ENCODE results near the gene TIMM13.
A peak's percentile ranks its signal among the peaks of the same experiment; 100 is the strongest.
"Not testable (repeated sequence)": the region's sequence is repeated elsewhere in the genome, so short reads cannot be mapped to it uniquely, and the experiment has no call there.

TIMM13 gene

DNA sequence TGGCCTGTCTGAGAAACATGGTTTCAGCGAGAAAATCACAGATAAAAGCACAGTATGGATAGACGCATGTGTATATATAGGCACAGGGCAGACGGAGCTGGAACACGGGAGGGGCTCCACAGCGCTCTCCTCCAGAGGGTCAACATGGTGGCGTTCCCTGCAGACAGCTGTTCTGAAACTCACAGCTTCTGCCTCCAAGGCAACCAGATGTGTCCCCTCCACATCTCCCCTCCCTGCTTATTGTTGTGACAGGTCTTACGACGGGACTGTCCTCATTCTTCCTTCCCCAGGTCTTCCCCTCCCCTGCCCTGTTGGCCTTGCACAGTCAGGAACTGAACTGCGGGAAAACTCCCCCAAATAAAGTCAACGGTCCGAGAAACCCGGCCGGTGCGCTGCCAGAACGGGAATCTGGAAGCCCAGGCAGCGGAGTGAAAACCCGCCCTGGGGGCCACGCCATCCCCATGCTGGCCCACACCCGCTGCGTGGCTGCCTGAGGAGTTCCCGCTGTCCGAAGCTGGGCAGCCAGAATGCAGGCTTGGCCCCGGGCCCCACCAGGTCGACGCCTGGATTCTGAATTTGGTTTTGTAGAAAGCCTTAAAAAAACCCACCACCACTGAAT, 2.6 kb upstream of the TIMM13 start:
- DNase-seq, result no peak

DNA sequence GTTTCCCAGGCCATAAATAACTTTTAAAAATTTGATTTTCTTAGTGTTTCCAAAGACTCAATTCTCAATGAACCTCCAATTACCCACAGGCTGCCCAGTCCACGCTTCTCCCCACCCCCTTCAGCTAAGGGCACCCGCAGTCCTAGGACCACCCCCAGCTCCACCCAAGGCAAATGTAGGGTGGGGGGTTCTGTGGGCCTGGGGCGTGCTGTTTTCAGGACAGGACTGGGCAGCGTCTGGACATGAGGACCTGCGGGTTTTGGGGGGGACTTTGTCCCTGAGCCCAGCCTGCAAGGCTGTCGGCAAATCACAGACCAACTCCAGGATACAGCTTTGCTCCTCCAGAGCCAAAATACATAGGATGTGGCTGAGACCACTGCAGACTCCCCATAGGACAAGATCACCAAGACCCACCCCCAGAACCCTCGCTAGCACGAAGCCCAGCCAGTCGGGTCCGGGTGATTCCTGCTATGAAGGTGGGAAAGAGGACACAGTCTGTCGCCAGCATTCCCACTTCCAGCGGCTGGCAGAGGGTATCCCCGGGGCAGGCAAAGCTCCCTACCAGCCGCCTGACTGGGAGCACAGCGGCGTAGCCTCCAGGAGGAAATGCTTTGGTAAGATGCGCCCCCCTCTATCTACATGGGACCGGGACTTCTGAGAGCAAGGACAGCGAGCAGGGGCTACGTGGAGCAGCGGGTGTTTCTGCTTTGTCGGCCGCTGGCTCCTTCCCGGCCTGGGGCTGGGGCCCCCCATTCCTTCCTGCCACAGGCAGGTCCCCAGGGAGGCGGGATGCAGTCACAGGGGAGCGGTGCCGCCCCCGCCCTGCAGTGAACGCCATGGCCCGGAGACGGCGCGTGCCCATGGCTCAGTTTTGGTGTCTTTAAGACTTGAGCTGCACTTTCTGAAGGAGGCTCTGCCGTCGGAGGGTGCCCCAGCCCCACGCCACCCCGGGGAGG, 1.6 kb upstream of the TIMM13 start:
- no peak for DNase-seq

DNA sequence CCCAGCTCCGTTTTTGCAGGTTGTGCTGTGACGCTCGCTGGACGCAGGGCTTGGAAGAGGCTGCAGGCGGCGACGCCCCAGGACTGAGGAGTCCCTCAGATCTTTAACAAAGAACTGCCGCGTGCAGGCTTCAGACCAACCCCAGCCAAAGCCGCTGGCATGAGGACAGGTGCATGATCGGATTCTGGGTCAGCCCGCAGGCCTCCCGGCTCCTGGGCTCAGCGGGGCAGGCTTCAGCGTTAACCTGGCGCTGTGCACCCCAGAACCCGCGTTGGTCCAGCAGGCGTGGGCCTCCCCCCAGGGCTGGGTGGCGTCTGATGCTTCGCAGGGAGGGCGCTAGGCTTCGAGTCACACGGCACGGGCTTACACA, 920 bp upstream of the TIMM13 start:
- DNase-seq, result no peak

DNA sequence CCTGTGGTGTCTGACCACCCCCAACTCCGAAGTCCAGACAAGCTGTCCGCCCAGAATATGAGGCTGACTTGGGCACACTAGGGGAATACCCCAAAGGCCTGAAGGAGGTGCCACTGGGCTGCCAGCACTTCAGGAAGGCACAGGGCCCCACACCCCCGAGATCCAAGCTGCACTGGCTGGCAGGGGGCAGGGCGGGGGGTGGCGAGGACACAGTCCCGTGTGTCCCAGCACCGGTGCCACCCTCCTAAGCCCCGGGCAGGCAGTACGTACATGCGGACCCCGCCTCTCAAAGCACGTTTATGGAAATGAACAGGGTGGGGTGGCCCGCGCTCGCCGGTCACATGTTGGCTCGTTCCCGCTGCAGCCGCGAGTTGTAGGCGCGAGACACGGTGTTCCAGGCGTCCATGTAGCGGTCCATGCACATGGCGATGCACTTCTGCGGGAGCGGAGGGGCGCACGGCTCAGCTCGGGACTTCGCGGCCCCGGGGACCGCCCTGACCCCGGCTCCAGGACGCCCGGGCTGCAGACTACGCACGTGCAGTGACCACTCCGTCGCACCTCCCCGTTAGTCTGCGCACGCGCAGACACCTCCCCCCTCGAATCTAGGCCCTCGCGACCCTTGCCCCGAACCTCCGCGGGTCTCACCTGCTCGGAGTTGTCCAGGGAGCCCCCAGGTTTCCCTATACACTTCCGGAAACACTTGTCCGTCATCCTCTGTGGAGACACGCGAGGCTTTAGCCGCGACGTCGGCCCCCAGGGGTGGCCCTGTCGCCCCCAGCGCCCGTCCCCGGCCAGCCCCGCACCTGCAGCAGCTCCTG, 566 bp downstream of the TIMM13 start:
- DNase-seq, result peak; percentile 41

DNA sequence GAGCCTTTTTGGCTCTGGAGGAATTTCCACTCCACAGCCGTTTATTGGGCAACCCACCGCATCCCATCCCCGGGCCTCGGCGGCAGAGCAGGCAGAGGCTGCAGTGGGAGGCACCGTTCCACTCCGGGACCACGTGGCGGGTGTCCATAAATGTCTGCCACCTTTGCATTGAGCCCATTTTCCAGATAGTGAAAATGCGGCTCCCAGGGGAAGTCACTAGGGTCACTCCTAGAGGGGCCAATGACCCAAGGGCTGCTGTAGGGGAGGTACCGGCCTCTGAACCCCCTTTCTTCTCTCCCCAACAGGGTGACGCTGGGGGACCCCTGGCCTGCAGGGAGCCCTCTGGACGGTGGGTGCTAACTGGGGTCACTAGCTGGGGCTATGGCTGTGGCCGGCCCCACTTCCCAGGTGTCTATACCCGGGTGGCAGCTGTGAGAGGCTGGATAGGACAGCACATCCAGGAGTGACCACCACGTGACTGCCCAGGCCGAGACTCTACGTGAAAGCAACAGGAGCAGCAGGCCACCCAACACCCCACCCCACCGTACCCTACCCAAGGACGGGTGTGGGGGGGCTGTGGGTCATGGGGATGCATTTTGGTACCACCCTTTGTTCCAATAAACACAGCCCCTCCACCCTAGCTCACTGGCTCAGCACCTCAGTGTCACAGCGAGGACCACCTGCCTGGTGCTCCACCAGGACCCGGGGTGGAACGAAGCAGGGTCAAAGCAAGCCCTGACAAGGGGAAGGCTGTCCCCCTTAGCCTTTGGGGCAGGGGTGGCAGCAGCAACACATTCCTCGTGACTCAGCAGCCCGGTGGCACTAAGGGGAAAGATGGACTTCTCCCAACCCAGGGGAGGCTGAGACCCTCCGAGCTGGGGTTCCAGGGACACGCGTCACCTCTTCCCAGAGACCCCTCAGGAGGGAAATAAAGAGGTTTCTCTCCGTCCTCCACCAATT, 1.5 kb downstream of the TIMM13 start:
- DNase-seq, result no peak

DNA sequence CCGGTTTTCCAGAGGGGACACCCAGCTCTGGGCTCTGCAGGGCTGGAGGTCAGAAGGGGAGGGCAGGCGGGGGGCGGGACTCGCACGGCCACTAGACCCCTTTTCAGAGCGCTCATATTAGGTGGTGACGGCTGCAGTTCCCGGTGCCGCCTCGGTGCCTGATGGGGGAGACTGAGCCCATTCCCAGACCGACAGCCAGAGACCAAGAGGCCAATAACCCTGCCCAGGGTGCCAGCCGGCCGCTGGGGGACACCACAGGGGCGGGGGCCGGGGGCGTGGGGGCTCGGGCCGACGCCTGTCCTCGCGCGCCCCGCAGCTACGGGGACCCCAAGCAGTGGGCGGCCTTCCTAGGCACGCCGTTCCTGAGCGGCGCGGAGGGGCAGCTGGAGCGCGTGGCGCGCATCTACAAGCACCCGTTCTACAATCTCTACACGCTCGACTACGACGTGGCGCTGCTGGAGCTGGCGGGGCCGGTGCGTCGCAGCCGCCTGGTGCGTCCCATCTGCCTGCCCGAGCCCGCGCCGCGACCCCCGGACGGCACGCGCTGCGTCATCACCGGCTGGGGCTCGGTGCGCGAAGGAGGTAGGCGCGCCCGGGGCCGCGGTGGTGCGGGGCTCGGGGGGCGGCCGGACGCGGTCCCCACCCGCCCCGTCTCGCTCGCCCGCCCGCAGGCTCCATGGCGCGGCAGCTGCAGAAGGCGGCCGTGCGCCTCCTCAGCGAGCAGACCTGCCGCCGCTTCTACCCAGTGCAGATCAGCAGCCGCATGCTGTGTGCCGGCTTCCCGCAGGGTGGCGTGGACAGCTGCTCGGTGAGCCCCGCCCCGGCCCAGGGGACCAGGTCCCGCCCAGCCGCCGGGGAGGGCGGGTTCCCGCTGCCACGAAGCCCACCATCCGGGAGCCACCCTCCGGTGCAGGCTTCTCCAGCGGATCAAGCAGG, 2.4 kb downstream of the TIMM13 start:
- no peak for DNase-seq

DNA sequence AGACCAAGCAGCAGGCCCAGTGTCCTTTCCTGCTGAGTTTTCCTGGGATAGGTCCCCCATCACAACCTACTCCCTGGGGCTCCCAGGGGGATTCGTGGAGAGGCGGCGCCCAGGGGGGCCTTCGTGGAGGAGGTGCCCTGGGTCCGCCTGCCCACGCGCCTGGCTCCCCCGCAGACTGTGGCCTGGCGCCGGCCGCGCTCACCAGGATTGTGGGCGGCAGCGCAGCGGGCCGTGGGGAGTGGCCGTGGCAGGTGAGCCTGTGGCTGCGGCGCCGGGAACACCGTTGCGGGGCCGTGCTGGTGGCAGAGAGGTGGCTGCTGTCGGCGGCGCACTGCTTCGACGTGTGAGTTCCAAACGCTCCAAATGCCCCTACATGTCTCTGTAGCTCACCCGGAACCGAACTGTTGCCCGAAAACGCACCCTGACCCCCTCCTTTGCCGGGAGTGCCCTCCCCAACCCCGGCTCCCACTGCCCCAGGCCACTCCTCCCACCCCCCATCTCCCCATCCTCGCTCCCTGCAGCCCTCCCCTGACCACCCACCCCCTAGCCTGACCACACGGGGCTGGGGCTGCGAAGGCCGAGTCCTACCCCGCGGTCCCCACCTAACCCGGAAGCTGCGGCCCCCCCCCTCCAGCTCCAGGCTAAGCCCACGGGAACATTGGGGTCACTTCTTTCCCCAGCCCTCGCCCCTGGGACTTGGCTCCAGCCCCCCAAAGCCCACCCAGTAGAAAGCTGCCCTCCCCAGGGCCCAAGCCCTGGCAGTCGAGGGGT, 3.3 kb downstream of the TIMM13 start:
- DNase-seq, result no peak

DNA sequence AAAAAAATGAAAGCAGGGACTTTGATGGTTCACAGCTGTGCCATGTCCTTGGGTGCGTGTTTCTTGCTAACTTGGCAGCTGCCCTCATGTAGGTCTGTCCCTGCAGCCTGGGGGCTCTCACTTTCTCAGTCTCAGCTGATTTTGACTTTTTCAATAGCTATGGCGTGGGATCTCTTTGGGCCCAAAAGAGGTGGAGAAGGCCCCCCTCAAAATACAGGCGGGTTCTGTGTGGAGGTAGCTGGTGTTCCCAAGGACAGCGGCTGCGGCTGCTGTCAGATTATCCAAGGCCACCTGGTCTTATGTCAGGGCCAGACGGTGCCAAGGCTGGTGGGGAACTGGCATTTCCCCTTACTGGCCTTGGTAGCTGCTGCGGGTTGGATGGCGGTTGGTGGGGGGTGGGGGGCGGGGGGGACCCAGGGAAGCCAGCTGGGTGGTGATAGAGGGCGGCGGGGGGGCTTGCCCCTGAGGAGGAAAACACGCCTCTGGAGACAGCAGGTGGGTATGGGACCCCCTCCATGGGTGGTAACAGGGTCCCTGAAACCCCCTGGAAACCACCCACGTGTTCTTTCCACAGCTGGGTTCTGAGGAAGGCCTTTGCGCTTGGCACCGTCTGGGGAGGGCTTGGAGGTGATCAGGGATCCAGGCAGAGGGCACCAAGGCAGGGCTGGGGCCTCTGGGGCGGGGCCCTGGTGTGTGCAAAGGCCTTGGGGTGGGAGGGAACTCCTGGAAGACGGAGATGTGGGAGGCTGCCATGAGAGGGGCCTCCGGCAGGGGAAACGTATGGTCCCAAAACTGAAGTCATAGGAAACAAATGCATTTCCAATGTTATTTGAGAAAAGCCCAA, 4.1 kb downstream of the TIMM13 start:
- DNase-seq, result no peak

DNA sequence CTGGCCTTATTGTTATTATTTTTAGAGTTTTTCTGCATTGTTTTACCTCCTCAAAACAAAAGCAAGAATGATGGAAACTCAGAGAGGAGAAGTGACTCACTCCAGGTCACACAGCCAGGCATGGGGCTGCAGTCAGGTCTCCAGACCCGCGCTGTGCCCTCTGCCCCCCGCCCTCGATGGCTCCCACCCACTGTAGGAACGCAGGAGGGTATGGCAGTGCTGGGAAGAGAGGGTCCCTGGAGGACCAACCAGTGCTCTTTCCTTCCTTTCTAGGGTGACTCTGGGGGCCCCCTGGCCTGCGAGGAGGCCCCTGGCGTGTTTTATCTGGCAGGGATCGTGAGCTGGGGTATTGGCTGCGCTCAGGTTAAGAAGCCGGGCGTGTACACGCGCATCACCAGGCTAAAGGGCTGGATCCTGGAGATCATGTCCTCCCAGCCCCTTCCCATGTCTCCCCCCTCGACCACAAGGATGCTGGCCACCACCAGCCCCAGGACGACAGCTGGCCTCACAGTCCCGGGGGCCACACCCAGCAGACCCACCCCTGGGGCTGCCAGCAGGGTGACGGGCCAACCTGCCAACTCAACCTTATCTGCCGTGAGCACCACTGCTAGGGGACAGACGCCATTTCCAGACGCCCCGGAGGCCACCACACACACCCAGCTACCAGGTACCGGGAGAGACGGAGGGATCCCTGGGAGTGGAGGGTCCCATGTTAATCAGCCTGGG, 5.6 kb downstream of the TIMM13 start:
- DNase-seq, result no peak

DNA sequence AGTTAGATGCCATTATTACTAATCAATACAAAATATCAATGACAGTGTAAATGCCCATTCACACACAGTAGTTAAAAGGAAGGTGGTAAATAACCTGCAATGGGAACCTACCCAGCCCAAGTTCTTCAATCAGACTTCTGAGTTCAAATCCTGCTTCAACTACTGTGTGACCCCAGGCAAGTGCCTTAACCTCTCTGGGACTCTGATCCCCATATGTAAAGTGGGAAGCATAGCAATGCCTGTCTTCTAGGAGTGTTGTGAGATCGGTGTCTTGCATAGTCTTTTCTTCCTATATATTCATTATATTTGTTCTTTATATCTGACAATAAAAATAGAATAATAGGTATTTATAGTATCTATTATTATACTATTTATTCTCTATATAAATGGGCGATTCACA, 6.9 kb downstream of the TIMM13 start:
- DNase-seq, result no peak

DNA sequence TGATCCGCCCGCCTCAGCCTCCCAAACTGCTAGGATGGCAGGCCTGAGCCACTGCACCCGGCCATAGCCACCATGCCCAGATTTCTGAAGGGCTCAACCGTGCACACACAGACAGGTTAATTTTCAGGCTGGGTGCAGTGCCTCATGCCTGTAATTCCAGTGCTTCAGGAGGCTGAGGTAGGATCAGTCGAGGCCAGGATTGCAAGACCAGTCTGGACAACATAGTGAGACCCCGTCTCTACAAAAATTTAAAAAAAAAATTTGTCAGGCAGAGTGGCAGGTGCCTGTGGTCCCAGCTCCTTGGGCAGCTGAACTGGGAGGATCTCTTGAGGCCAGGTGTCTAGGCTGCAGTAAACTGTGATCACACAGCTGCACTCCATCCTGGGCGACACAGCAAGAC, 7.6 kb downstream of the TIMM13 start:
- no peak for DNase-seq

DNA sequence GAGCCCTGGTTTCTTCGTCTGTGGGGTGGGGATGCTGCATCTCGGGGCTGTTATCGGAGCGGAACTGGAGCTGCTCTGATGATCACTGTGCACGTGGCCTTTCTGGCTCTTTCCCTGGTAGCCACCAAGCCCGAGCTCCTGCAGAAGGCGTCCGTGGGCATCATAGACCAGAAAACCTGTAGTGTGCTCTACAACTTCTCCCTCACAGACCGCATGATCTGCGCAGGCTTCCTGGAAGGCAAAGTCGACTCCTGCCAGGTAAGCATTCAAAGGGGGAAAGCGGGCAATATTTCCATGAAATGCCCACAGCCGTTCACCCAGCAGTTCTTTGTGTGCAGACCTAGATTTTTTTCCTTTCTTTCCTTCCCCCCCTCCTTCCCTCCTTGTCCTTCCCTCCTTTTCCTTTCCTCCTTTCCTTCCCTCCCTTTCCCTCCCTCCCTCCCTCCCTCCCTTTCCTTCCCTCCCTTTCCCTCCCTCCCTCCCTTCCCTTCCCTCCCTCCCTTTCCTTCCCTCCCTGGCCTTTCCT, 9.4 kb downstream of the TIMM13 start:
- DNase-seq, result no peak

DNA sequence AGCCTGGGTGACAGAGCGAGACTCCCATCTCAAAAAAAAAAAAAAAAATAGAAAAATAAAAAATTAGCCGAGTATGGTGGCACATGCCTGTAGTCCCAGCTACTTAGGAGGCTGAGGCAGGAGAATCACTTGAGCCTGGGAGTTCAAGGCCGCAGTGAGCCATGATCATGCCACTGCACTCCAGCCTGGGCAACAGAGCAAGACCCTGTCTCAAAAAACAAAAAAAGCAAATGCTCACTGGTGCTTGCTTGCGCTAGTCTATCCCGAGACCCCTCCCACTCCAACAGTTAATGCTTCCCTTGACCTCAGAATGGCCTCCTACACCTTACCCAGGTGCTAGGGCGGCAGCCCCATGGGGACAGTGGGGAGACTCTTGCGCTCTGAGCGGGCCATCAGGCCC, 9.9 kb downstream of the TIMM13 start:
- not testable (repeated sequence) for DNase-seq

DNA sequence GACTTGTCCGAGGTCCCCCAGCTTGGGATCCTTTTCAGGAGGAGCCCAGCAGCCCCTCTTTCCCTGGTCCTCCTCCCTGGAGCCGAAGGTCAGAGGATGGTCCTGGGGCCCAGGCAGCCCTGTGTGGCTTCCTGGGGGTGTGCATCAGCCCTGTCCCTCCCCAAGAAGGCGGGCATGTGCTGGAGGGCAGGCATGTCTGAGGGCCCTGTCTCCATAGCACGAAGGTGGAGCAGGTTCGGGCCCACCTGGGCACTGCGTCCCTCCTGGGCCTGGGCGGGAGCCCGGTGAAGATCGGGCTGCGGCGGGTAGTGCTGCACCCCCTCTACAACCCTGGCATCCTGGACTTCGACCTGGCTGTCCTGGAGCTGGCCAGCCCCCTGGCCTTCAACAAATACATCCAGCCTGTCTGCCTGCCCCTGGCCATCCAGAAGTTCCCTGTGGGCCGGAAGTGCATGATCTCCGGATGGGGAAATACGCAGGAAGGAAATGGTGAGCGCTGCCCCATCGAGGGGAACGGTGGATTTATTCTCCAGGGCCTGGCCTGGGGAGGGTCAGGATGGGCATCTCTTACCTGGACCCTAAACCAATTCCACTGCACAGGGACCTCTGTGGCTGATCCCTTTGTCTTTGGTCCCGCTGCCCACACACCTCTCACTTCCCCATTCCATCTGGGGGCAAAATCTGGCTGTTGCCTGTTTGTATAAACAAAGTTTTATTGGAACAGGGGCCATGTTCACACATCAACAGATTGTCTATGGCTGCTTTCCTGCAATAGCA, 10.9 kb downstream of the TIMM13 start:
- no peak for DNase-seq

DNA sequence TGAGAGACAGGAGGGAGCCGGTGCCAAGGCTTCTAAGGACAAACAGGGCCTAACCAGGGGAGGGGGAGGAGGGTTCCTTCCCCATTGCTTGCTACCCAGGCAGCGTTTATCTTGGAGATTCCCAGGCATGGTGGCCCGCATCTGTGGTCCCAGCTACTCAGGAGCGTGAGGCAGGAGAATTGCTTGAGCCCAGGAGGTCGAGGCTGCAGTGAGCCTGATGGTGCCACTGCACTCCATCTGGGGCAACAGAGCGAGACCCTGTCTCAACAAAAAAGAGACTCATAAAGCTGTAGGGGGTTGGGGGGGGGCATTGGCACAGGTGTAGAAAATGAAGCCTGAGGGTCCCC, 11.4 kb downstream of the TIMM13 start:
- DNase-seq, result no peak

DNA sequence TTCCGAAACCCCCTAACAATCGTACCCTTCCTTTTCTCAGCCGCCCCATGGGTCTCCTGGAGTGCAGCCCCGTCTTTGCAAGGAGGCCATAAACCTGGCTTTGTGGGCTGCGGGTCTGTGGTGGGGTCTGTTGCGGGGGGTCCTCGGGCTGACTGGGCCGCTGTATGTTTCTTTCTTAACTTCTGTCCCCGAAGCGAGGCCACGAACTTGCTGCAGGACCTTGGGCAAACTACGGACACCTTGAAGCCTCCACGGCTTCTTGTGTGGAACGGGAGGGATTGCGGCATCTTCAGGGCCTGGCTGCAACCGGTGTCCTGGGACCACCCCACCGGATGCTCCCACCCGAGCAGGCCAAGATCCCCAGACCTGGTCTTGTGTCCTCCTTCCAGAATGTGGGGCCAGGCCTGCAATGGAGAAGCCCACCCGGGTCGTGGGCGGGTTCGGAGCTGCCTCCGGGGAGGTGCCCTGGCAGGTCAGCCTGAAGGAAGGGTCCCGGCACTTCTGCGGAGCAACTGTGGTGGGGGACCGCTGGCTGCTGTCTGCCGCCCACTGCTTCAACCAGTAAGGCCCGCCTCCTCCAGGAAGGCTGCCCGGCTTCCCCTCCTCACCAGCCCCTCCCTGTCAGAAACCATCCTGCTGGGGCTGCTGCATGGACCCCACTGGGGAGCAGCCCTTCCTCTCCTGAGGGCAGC, 12.0 kb downstream of the TIMM13 start:
- no peak for DNase-seq

DNA sequence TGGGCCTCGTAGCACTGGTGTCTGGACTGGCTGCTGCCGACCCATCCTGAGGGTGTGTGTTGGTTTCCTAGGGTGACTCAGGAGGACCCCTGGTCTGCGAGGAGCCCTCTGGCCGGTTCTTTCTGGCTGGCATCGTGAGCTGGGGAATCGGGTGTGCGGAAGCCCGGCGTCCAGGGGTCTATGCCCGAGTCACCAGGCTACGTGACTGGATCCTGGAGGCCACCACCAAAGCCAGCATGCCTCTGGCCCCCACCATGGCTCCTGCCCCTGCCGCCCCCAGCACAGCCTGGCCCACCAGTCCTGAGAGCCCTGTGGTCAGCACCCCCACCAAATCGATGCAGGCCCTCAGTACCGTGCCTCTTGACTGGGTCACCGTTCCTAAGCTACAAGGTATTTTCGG, 13.8 kb downstream of the TIMM13 start:
- no peak for DNase-seq

Measured in effector CD8-positive, alpha-beta T cell (primary cell).